GM12873 (cell line): ENCODE data around the gene NDUFA7.

ENCODE experiments used
- CTCF ChIP-seq: IDR thresholded peaks from 2 replicates; pipeline ENCODE4 v1.5.1; 2012; ENCODE audit warnings: low read depth, mild to moderate bottlenecking, moderate library complexity, low read length, control low read depth; ENCODE audit not compliant: insufficient read depth; ENCODE audit errors: missing control alignments

Gene NDUFA7

GRCh38 chr19:8262431-8262830, 58.7 kb downstream of the NDUFA7 start:
- TF ChIP-seq CTCF: no peak

- no peak for TF ChIP-seq CTCF
Observed at GRCh38 chr19:8261881-8262280, 59.3 kb downstream of the NDUFA7 start.

- no peak for TF ChIP-seq CTCF
Observed at GRCh38 chr19:8261347-8261746, 59.8 kb downstream of the NDUFA7 start.
